Bronchial epithelial cell (primary cell): ENCODE results near the gene INAFM1. TPM values are rescaled to one million over a fixed set of nuclear protein-coding genes. Genes with fewer than 3 reads are reported as not detected.

ENCODE experiments used
- DNase-seq: peaks from one replicate; pipeline ENCODE4 v3.0.0-alpha.2; 2010; ENCODE audit warnings: low read depth
- FAIRE-seq: peaks from 2 replicates; lab custom pipeline; 2011; peaks lifted over from hg19 to GRCh38; lab: Jason Lieb, UNC
- H3K27me3 ChIP-seq: 2 replicates; pipeline ENCODE4 v1.5.1; 2011; ENCODE audit warnings: low read length; ENCODE audit not compliant: control insufficient read depth, insufficient read depth
- H3K36me3 ChIP-seq: 2 replicates; pipeline ENCODE4 v1.5.1; 2011; ENCODE audit warnings: low read length; ENCODE audit not compliant: control insufficient read depth, insufficient read depth
- H3K4me3 ChIP-seq: 2 replicates; pipeline ENCODE4 v1.5.1; 2011; ENCODE audit warnings: mild to moderate bottlenecking, low read depth, low read length, control low read depth
- total RNA-seq: library from RNA; depleted of rRNA; stranded (reverse); fragments of >200 nt; gene quantifications from 2 replicates; pipeline ENCODE4 v1.2.1, GENCODE V29; 2014
- TF ChIP-seq, protein P1 (sequence below): IDR thresholded peaks from 2 replicates; pipeline ENCODE4 v1.5.1; 2011; ENCODE audit warnings: mild to moderate bottlenecking, moderate library complexity, low read length, control low read depth, inconsistent platforms; ENCODE audit not compliant: insufficient read depth, severe bottlenecking

Gene INAFM1
- total RNA-seq, 1 donor from 2014 or later, result 0.53 TPM

DNA sequence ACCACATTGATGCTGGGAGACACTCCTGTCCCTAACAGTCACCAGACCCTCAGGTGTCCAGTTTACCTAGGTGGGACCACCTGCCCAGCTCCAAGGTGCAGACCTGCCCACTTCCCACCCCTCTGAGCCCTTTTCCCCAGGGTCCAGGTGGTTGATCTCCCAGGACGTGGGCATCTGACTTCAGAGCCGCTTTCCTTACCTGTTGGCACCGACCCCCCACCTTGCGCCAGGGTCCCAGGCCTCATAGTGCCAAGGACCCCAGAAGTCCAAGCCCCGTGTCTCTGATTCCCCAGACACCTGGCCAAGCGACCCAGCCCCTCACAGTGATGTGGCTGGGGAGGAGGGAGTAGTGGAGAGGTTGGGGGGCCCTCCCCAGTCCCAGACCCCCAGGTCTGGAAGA is 34.1 kb upstream of the INAFM1 start:
- no peak for FAIRE-seq

DNA sequence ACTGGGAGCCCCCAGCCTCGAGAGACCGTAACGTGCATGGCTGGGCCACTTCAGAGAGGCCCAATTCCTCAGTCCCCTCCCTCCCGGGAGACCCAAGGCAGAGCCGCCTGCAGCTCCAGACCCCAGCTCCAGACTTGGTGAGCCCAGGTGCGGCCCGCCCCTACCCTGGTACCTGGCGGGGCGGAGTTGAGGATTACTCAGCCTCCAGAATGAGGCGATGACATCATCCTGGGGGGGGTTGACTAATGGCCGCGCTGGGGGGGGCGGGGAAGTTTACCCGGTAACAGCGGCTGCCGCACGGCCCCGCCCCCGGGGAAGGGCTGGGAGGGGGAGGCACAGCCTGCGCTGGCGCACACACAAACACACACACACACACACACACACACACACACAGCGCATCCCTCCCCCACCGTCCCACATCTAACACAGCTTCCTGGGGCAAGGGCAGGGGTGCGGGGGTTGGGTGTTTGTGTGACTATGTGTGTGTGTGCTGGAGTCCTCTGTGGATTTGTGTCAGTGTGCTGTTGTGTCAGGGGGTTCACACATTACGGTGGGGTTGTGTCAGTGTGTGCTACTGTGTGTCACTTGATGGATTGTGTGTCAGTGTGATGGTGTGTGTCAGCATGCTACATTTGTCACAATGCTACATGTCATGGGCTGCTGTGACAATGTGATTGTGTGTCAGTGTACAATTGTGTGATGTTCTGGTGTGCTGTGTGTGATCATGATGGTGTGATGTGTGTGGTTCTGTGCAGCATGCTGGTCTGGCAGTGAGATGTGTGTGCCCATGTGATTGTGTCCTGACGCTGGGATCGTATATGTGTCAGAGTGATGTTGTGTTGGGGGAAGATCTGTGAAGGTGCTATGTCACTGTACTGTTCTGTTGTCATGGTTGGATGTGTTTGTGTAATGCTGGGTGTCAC is 33.4 kb upstream of the INAFM1 start:
- H3K27me3 ChIP-seq, result no peaks in the 10 kb centered on the region
- TF ChIP-seq, protein P1, sequence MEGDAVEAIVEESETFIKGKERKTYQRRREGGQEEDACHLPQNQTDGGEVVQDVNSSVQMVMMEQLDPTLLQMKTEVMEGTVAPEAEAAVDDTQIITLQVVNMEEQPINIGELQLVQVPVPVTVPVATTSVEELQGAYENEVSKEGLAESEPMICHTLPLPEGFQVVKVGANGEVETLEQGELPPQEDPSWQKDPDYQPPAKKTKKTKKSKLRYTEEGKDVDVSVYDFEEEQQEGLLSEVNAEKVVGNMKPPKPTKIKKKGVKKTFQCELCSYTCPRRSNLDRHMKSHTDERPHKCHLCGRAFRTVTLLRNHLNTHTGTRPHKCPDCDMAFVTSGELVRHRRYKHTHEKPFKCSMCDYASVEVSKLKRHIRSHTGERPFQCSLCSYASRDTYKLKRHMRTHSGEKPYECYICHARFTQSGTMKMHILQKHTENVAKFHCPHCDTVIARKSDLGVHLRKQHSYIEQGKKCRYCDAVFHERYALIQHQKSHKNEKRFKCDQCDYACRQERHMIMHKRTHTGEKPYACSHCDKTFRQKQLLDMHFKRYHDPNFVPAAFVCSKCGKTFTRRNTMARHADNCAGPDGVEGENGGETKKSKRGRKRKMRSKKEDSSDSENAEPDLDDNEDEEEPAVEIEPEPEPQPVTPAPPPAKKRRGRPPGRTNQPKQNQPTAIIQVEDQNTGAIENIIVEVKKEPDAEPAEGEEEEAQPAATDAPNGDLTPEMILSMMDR, result no peak
- FAIRE-seq (peak; percentile 7), DNase-seq (peak; percentile 75)
- H3K4me3 ChIP-seq, result no peak overlapping the region
- no peaks in the 10 kb centered on the region for H3K36me3 ChIP-seq

More for the DNA sequence above, 34.1 kb upstream of the INAFM1 start:
- TF ChIP-seq, protein P1, result no peak
- Histone ChIP-seq H3K4me3 (no peak overlapping the region), H3K27me3 (no peaks in the 10 kb centered on the region), H3K36me3 (no peaks in the 10 kb centered on the region)
- no peak for DNase-seq

DNA sequence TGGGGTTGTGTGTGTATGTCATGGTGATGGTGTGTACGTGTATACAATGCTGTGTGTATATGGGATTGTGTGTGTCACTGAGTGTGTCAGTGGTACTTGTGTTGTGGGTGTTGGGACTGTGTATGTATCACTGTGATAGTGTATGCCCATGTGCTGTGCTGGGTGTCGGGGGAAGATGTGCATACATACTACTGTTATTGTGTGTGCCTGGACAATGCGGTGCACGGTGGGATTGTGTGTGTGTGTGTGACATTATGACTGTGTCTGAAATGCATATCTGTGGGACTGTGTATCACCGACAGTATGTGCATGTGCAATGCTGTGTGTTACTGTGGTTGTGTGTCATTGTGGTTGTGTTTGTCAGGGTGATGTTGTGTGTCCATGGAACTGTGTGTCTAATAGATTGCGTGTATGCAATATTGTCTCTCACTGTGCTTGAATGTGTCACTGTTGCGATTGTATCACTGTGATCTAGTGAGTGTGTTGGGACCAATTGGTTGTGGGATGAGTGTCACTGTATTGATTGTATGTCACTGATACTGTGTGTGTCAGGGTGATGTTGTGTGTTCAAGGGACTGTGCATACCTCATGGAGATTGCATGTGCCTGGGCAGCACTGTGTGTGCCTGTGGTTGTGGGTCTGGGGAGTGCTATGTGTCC is 32.6 kb upstream of the INAFM1 start:
- Histone ChIP-seq H3K36me3 (no peaks in the 10 kb centered on the region), H3K4me3 (no peak overlapping the region), H3K27me3 (no peaks in the 10 kb centered on the region)
- no peak for FAIRE-seq
- DNase-seq, result no peak
- TF ChIP-seq, protein P1, result no peak

DNA sequence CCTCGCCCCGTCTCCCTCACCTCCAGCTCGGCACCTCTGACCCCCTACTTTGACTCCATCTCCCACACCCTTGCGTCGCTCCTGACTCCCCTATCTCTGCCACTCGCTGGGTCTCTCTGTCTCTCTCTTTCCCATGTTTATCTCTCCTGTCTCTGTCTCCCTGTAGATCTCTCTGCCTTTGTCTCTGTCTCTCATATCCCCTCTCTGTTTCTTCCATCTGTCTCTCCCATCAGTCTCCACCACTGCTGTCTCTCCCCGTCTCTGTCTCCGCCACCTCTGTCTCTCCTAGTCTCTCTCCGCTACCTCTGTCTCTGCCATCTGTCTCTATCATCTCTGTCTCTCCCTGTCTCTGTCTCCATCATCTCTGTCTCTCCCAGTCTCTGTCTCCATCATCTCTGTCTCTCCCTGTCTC is 31.3 kb upstream of the INAFM1 start:
- FAIRE-seq, result no peak
- no peak for DNase-seq
- Histone ChIP-seq H3K27me3 (no peaks in the 10 kb centered on the region), H3K4me3 (peak overlapping the region; percentile 50), H3K36me3 (no peaks in the 10 kb centered on the region)
- TF ChIP-seq, protein P1, result no peak

DNA sequence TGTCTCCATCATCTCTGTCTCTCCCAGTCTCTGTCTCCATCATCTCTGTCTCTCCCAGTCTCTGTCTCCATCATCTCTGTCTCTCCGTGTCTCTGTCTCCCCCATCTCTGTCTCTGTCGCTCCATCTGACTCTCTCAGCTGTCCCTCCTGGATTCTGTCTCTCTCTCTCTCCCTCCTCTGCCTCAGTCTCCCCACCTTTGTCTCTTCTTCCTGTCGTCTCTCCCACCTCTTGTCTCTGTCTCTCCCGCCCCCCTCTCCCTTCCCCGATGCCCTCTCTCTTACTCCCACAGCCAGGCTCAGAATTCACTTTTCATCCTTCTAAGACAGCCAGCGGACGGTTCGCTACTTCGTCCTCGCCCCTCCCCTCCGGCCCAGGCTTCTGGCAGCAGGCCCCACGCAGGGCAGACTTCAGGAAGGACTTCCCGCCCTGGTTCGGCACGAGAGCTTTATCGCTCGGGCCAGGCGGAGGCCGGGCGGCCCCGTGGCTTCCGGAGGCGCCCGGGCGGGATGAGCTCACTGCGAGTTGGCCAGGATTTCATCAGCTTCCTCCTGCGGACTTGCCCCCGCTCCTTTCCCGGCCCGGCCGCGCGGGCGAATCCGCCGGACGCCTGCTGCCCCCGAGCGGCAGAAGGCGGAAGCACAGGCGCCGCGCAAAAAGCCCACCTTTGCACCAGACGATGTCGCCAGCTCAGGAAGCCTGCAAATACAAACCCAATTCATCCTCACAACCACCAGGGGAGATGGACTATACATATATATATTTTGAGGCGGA is 30.7 kb upstream of the INAFM1 start:
- H3K4me3 ChIP-seq, result peak overlapping the region; percentile 50
- TF ChIP-seq, protein P1, result peak; percentile 95
- FAIRE-seq (no peak), DNase-seq (peak; percentile 81)
- H3K27me3 ChIP-seq, result no peaks in the 10 kb centered on the region
- no peaks in the 10 kb centered on the region for H3K36me3 ChIP-seq
